Hematopoietic multipotent progenitor cell treated with erythropoietin and hydrocortisone succinate and interleukin-3 and kit ligand, for 8 days (in vitro differentiated cells): ENCODE data around the gene LRMDA.
"Not testable (repeated sequence)": the region's sequence is repeated elsewhere in the genome, so short reads cannot be mapped to it uniquely, and the experiment has no call there.

ENCODE experiments used
- DNase-seq: peaks from one replicate; pipeline ENCODE4 v3.0.0-alpha.2; 2015

The LRMDA gene

DNA sequence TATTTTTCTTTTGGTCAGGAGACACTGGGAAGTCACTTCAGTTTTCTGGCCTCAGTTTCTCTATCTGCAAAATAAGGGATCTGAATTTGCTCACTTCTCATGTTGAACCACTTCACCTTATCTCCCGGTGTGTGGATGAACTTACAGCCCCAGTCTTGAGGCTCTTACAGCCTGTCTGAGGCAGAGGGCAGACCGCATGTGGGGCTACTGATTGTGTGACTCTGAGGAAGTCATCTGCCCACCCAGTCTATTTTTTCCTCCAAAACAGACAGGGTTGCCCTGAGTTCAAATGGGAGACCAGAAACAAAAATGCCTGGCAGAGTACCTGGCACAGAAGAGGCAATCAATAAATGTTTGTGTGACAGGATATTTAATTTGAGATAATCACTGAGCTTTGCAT is 78.3 kb downstream of the LRMDA start:
- no peak for DNase-seq

GRCh38 chr10:75511011-75511410 is 79.6 kb downstream of the LRMDA start:
- DNase-seq = no peak

- DNase-seq = no peak
These were observed 80.9 kb downstream of the LRMDA start for GRCh38 chr10:75512203-75512933.

DNA sequence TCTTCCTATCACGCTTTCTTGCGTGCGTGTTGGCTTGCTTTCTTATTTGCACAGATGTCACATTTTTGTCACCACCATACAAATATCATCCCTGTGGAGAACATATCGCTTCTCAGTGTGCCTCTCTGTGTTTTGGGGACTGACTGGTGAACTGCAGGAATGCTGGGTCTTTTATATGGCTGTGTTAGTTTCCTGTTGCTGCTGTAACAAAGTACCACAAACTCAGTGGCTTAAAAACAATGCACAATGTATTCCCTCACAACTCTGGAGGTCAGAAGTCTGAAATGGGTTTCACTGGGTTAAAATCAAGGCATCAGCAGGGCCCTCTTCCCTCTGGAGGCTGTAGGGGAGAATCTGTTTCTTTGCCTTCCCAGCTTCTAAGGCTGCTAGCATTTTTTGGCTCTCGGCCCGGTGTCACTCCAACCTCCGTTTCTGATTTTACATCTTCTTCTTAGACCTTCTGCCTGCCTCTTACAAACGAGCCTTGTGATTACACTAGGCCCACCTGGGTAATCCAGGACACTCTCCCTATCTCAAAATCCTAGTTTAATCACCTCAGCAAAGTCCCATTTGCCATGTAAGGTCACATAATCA is 82.0 kb downstream of the LRMDA start:
- no peak for DNase-seq

GRCh38 chr10:75514830-75515229 is 83.4 kb downstream of the LRMDA start:
- no peak for DNase-seq

GRCh38 chr10:75516154-75516553 is 84.7 kb downstream of the LRMDA start:
- DNase-seq = not testable (repeated sequence)

DNA sequence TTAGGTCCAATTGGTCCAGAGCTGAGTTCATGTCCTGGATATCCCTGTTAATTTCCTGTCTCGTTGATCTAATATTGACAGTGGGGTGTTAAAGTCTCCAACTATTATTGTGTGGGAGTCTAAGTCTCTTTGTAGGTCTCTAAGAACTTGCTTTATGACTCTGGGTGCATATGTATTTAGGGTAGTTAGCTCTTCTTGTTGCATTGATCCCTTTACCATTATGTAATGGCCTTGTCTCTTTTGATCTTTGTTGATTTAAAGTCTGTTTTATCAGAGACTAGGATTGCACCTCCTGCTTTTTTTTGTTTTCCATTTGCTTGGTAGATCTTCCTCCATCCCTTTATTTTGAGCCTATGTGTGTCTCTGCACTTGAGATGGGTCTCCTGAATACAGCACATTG is 87.8 kb downstream of the LRMDA start:
- DNase-seq = not testable (repeated sequence)

DNA sequence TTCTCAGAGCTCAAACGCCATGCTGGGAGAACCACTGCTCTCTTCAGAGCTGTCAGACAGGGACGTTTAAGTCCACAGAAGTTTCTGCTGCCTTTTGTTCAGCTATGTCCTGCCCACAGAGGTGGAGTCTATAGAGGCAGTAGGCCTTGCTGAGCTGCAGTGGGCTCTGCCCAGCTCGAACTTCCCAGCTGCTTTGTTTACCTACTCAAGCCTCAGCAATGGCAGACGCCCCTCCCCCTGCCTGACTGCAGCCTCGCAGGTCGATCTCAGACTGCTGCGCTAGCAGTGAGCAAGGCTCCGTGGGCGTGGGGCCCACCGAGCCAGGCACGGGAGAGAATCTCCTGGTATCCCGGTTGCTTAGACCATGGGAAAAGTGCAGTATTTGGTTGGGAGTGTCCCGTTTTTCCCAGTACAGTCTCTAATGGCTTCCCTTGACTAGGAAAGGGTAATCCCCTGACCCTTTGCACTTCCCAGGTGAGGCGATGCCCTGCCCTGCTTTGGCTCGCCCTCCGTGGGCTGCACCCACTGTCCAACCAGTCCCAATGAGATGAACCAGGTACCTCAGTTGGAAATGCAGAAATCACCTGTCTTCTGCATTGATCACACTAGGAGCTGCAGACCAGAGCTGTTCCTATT is 89.9 kb downstream of the LRMDA start:
- DNase-seq = not testable (repeated sequence)

- no peak for DNase-seq
These were observed 93.6 kb downstream of the LRMDA start for GRCh38 chr10:75525067-75525466.

DNA sequence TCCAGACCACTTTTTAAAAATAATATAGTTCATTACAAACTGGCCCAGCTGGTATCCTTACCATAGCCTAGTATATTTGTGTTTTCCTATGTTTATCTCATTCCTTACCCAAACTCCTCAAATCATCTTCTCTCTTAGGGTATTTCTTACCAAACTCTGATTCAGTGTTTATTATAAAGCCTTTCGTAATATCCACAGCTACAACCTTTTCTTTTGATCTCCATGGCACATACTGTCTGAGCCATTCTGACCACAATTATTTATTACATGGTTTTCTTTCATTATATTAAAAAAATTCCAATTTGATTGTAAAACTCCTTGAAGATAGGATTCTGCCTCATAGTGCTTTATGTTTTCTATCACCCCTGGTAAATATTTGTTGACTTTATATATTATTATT is 94.2 kb downstream of the LRMDA start:
- no peak for DNase-seq

GRCh38 chr10:75527542-75527941 is 96.1 kb downstream of the LRMDA start:
- no peak for DNase-seq

DNA sequence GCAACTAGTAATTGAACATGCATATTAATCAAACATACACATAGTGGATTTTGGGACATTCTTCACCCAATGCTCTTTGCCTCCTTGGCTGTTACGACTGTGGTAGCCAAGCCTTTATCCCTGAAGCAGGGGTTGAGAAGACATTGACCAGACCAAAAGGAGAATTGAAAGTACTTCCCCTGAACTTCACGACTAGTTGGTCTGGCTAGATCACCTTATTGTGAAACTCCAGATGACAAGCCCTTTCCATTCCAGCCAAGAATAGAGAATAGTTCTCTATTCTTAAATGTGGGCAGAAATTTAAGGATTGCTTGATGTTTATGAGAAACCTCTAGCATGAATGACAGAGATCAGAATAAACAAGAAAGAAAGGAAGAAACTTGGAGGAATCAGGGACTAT is 97.0 kb downstream of the LRMDA start:
- no peak for DNase-seq

- no peak for DNase-seq
These were observed 98.9 kb downstream of the LRMDA start for GRCh38 chr10:75530299-75530698.

- DNase-seq = no peak
These were observed 100.2 kb downstream of the LRMDA start for GRCh38 chr10:75531571-75532031.

DNA sequence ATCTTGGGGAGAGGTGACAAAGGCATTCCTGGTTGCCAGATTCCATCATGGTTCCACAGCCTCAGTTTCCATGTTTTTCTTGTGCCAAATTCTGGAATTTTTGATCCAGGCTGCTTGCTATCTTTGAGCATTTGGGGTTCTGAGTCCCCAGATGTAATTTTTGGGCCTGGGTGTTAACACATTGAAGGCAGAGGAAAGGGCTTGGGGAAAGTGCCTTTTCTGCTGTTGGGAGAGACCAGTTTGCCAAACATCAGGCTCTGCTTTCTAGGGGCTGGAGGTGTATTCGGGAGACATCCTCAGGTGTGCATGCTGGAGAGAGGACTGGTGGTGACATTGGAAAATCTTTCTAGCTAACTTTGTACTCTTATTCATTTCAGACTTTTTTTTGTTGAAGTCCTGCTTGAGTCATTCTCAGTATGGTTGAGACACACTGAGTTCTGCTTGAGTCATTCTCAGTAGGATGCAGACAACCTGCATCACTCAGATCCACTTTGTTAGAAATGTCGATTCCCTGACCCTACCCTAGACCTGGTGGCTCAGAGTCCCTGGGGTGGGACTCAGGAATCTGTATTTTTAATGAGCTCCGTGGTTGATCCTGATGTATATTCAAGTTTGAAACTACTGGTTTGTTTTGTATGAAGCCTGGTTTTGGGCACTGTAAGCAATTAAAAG is 101.0 kb downstream of the LRMDA start:
- no peak for DNase-seq

- no peak for DNase-seq
These were observed 106.7 kb downstream of the LRMDA start for GRCh38 chr10:75538144-75538543.

- no peak for DNase-seq
These were observed 107.3 kb downstream of the LRMDA start for GRCh38 chr10:75538765-75539164.

GRCh38 chr10:75540357-75540966 is 109.0 kb downstream of the LRMDA start:
- no peak for DNase-seq

- no peak for DNase-seq
These were observed 109.6 kb downstream of the LRMDA start for GRCh38 chr10:75540981-75541380.

GRCh38 chr10:75541411-75541810 is 110.0 kb downstream of the LRMDA start:
- DNase-seq = no peak

DNA sequence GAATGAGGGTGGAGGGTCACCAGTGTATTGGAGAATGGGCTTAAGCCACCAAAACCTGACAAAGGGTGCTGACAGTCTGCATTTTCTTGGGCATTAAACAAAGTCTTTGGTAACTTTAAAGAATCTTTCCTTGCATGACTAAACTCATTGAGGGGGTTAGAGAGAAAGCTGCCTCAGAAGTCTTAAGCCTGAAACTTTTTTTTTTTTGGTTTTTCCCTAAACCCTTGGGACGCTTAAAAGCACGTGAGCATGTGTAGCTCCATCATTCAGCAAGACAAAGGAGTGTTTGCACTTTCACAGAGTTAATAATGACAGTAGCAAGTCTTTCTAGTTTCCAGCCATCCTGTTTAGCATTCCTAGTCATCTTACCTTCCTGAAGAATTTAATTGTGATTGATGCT is 110.7 kb downstream of the LRMDA start:
- no peak for DNase-seq

DNA sequence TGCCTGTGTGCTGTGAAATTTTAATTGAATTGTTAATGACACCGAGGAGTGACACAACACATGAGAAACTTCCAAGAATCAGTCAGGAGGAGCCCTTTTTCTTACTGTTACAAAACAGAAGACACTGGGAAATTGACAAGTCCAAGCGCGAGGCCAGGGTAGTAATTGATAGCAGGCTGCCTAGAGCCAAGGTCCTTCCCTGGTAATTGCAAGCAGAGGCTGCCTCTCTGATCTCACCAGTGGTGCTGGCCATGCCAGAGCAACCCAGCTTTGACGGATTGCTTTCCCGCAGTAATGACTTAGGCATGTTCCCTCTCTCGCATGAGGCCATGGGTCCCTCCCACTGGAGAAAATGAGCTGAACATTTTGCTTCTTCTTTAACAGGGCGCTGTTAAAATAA is 111.5 kb downstream of the LRMDA start:
- no peak for DNase-seq

- DNase-seq = no peak
These were observed 113.0 kb downstream of the LRMDA start for GRCh38 chr10:75544386-75544785.
